ENCODE measurements around the gene KCNJ3.

DNA sequence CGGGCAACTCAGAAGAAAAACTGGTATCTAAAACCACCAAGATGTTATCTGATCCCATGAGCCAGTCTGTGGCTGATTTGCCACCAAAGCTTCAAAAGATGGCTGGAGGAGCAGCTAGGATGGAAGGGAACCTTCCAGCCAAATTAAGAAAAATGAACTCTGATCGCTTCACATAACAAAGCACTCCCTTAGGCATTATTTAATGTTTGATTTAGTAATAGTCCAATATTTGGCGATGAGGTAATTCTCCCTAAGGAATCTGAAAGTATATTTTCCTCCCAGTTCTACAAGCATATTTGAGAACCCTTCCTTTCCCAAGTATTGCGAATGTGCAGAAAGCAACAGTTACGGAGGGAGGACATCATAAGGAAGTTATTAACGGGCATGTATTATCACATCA lies 156.6 kb downstream of the KCNJ3 start:
- TF ChIP-seq ZNF70 (CRISPR knock-in tag; IDR thresholded peaks at IDR 0.05) (no peak), ZFP3 (CRISPR knock-in tag; IDR thresholded peaks at IDR 0.05) (no peak), TOX (CRISPR knock-in tag; IDR thresholded peaks at IDR 0.05; ENCODE audit: borderline replicate concordance) (no peak)
- TF ChIP-seq, protein P1, sequence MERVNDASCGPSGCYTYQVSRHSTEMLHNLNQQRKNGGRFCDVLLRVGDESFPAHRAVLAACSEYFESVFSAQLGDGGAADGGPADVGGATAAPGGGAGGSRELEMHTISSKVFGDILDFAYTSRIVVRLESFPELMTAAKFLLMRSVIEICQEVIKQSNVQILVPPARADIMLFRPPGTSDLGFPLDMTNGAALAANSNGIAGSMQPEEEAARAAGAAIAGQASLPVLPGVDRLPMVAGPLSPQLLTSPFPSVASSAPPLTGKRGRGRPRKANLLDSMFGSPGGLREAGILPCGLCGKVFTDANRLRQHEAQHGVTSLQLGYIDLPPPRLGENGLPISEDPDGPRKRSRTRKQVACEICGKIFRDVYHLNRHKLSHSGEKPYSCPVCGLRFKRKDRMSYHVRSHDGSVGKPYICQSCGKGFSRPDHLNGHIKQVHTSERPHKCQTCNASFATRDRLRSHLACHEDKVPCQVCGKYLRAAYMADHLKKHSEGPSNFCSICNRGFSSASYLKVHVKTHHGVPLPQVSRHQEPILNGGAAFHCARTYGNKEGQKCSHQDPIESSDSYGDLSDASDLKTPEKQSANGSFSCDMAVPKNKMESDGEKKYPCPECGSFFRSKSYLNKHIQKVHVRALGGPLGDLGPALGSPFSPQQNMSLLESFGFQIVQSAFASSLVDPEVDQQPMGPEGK (CRISPR knock-in tag; IDR thresholded peaks at IDR 0.05; ENCODE audit: borderline replicate concordance): no peak
